SH-SY5Y (cell line): ENCODE data around the gene ATP9B.

ENCODE experiments used
- GATA2 ChIP-seq: IDR thresholded peaks from 2 replicates; pipeline ENCODE4 v1.6.1; 2011; ENCODE audit warnings: mild to moderate bottlenecking, low read depth, low read length
- GATA3 ChIP-seq: IDR thresholded peaks from 2 replicates; pipeline ENCODE4 v1.6.1; 2011; ENCODE audit warnings: low read depth, mild to moderate bottlenecking, low read length, moderate library complexity

- TF ChIP-seq GATA3: no peak
- no peak for TF ChIP-seq GATA2
Measured at GRCh38 chr18:79387615-79388014, 318.4 kb downstream of the ATP9B start.
